Adrenal gland (tissue), 5 donors: ENCODE measurements around the gene CAPN5.

Source experiments
- CTCF ChIP-seq, 6 experiments: fragments of 450-650 bp in 4 of 6; fragments of 200-600 bp in 2 of 6; sonication (generic) in 1 of 6; IDR thresholded peaks; 1 replicate in 5 of 6; 2 replicates in 1 of 6; pipeline versions ENCODE4 v1.5.1 to v1.8.0; 2016 to 2021; ENCODE audit warnings: antibody characterized with exemption in 6 of 6, mild to moderate bottlenecking in 2 of 6, moderate library complexity in 1 of 6
- POLR2A ChIP-seq, 2 donors: fragments of 450-650 bp; IDR thresholded peaks; one replicate each; pipeline ENCODE4 v1.6.1; 2017; ENCODE audit warnings: antibody characterized with exemption in 2 of 2, mild to moderate bottlenecking in 2 of 2, moderate library complexity in 1 of 2
- donor health status: DM: no; HTN: no; CAD: no.

GRCh38 chr11:77167791-77168190, 101.0 kb downstream of the CAPN5 start:
- TF ChIP-seq CTCF (IDR thresholded peaks at IDR 0.05) = no peak
- no peak for TF ChIP-seq POLR2A (IDR thresholded peaks at IDR 0.05)
